ENCODE data around the gene FMN2. TPM values are rescaled to one million over a fixed set of nuclear protein-coding genes. Genes with fewer than 3 reads are reported as not detected.
"Not testable (repeated sequence)": the region's sequence is repeated elsewhere in the genome, so short reads cannot be mapped to it uniquely, and the experiment has no call there.

The FMN2 gene
- total RNA-seq, 8 experiments from 2014 or later, result 0.27 to 29.0 (median 23.0) TPM

DNA sequence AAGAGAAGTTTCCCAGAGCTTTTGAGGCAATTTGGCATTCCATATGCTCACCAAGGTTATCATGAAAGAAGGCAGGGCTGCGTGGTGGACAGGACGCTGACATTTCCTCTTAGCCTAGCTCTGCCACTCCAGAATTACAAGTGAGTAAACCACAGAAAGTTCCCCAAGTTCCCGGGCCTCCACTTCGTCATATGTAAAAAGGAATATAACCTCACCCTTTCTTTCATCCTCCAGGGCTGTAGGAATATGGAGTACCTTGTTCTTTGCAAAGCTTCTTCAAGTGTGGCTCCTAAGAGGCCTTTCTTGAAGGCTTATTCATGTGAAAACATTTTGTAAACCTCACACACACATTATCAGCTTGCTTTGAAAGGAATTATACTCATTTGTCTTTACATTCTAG lies 310.0 kb downstream of the FMN2 start:
- no peaks in the 10 kb centered on the region for H3K4me1 ChIP-seq (replicated peaks in 1 of 2)
- no peak overlapping the region for H3K27ac ChIP-seq
- H3K4me3 ChIP-seq, result no peak overlapping the region
- in situ Hi-C loops (cut with MboI; ENCODE audit: low pct_unique_long_range_greater_than_20kb in 2 of 9, low sequenced_read_pairs in 9 of 9, unreplicated experiment in 9 of 9), result no loop called here
- peak in 3 of 8 experiments; percentile 28 to 65 (median 56) for ATAC-seq (replicated peaks in 6 of 8)
- 0 to 88% (median 41%) methylated on average over 1 to 4 of the region's 4 CpGs; no CpG with 5 or more reads in 2 of the 10 experiments for WGBS, 10 experiments

DNA sequence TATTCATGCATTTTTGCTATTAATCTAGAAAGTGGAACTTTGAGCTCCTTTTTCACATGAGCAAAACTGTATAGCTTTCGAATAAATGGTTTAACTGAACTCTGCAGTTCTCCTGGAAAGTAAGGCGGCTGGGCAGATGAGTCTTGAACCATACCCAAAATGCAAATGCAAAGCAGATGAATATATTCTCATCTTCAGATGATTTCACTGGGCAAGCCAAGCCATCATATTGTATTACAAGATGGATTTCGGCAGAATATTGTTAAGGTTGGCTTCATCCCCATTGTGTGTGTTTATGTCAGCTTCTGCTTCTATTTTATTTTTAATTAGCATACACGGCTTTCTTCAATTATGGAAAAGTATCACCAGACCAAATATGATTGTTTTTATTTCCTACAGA lies 310.6 kb downstream of the FMN2 start:
- in situ Hi-C loops (cut with MboI; ENCODE audit: low pct_unique_long_range_greater_than_20kb in 2 of 9, low sequenced_read_pairs in 9 of 9, unreplicated experiment in 9 of 9), result no loop called here
- Histone ChIP-seq H3K4me1 (replicated peaks in 1 of 2) (no peaks in the 10 kb centered on the region), H3K4me3 (no peak overlapping the region), H3K27ac (no peak overlapping the region)
- 0 to 100% (median 95%) methylated on average over 2 to 4 of the region's 4 CpGs; no CpG with 5 or more reads in 1 of the 10 experiments for WGBS, 10 experiments
- ATAC-seq (replicated peaks in 6 of 8), result peak in 2 of 8 experiments; percentile 39 to 72

- in situ Hi-C loops (cut with MboI; ENCODE audit: low pct_unique_long_range_greater_than_20kb in 2 of 9, low sequenced_read_pairs in 9 of 9, unreplicated experiment in 9 of 9), result no loop called here
- no peak overlapping the region for H3K4me3 ChIP-seq
- H3K4me1 ChIP-seq (replicated peaks in 1 of 2), result no peaks in the 10 kb centered on the region
- H3K27ac ChIP-seq, result no peak overlapping the region
- no peak for ATAC-seq (replicated peaks in 6 of 8)
- WGBS, 10 experiments, result 0 to 76% (median 35%) methylated on average over 1 to 4 of the region's 4 CpGs
These were observed 312.6 kb downstream of the FMN2 start for GRCh38 chr1:240404286-240404685.

- Histone ChIP-seq H3K4me1 (replicated peaks in 1 of 2) (no peaks in the 10 kb centered on the region), H3K4me3 (no peak overlapping the region), H3K27ac (no peak overlapping the region)
- ATAC-seq (replicated peaks in 6 of 8), result no peak
- WGBS, 10 experiments, result 58 to 100% (median 87%) methylated on average over 1 to 7 of the region's 12 CpGs; no CpG with 5 or more reads in 2 of the 10 experiments
- in situ Hi-C loops (cut with MboI; ENCODE audit: low pct_unique_long_range_greater_than_20kb in 2 of 9, low sequenced_read_pairs in 9 of 9, unreplicated experiment in 9 of 9), result no loop called here
These were observed 314.1 kb downstream of the FMN2 start for GRCh38 chr1:240405751-240406150.

GRCh38 chr1:240407407-240407806 lies 315.7 kb downstream of the FMN2 start:
- 75 to 100% (median 97%) methylated on average over 1 to 5 of the region's 5 CpGs; no CpG with 5 or more reads in 4 of the 10 experiments for WGBS, 10 experiments
- in situ Hi-C loops (cut with MboI; ENCODE audit: low pct_unique_long_range_greater_than_20kb in 2 of 9, low sequenced_read_pairs in 9 of 9, unreplicated experiment in 9 of 9), result no loop called here
- ATAC-seq (replicated peaks in 6 of 8), result no peak
- Histone ChIP-seq H3K4me1 (replicated peaks in 1 of 2) (no peaks in the 10 kb centered on the region), H3K4me3 (no peak overlapping the region), H3K27ac (no peak overlapping the region)

DNA sequence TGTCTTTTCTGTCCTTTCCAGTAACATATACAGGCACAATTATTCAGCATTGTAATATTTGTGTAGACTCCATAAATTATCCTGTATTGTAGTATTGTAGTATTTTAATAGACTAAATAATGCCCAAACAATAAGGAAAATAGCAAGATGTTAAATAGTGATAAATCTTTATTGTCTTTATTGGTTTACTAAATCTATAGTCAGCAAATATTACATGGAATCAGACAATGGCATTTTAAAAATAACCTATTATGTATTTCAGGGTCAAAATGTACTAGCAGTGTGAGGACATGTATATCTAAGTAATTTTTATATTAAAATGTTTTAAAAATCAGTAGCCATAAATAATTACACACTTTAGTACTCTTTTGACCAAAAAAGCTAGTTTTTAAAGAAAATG lies 317.9 kb downstream of the FMN2 start:
- in situ Hi-C loops (cut with MboI; ENCODE audit: low pct_unique_long_range_greater_than_20kb in 2 of 9, low sequenced_read_pairs in 9 of 9, unreplicated experiment in 9 of 9), result no loop called here
- ATAC-seq (replicated peaks in 6 of 8), result no peak
- no peak overlapping the region for H3K4me3 ChIP-seq
- no peaks in the 10 kb centered on the region for H3K4me1 ChIP-seq (replicated peaks in 1 of 2)
- no peak overlapping the region for H3K27ac ChIP-seq

- WGBS, 10 experiments, result 23 to 100% (median 91%) methylated on average over 2 to 5 of the region's 5 CpGs; no CpG with 5 or more reads in 2 of the 10 experiments
- no peak for ATAC-seq (replicated peaks in 6 of 8)
These were observed 322.0 kb downstream of the FMN2 start for GRCh38 chr1:240413732-240414131.

GRCh38 chr1:240414237-240414636 lies 322.6 kb downstream of the FMN2 start:
- WGBS, 10 experiments, result 0 to 98% (median 88%) methylated on average over 1 to 6 of the region's 6 CpGs
- ATAC-seq (replicated peaks in 6 of 8), result peak in 1 of 8 experiments; percentile 45
- Histone ChIP-seq H3K27ac (no peak overlapping the region), H3K4me3 (no peak overlapping the region), H3K4me1 (replicated peaks in 1 of 2) (no peaks in the 10 kb centered on the region)
- in situ Hi-C loops (cut with MboI; ENCODE audit: low pct_unique_long_range_greater_than_20kb in 2 of 9, low sequenced_read_pairs in 9 of 9, unreplicated experiment in 9 of 9), result no loop called here

More at GRCh38 chr1:240413732-240414131, 322.0 kb downstream of the FMN2 start:
- Histone ChIP-seq H3K4me3 (no peak overlapping the region), H3K4me1 (replicated peaks in 1 of 2) (no peaks in the 10 kb centered on the region), H3K27ac (no peak overlapping the region)
- in situ Hi-C loops (cut with MboI; ENCODE audit: low pct_unique_long_range_greater_than_20kb in 2 of 9, low sequenced_read_pairs in 9 of 9, unreplicated experiment in 9 of 9), result no loop called here

GRCh38 chr1:240415011-240415410 lies 323.3 kb downstream of the FMN2 start:
- H3K27ac ChIP-seq; ATAC-seq (replicated peaks in 6 of 8): not testable (repeated sequence)
- WGBS, 10 experiments, result 40 to 100% (median 100%) methylated on average over 1 of the region's 1 CpG; no CpG with 5 or more reads in 4 of the 10 experiments

GRCh38 chr1:240415532-240415931 lies 323.8 kb downstream of the FMN2 start:
- ATAC-seq (replicated peaks in 6 of 8), result no peak
- WGBS, 10 experiments, result 20 to 94% (median 65%) methylated on average over 1 to 4 of the region's 4 CpGs; no CpG with 5 or more reads in 1 of the 10 experiments
- no peaks in the 10 kb centered on the region for H3K4me1 ChIP-seq (replicated peaks in 1 of 2)
- no peak overlapping the region for H3K4me3 ChIP-seq
- in situ Hi-C loops (cut with MboI; ENCODE audit: low pct_unique_long_range_greater_than_20kb in 2 of 9, low sequenced_read_pairs in 9 of 9, unreplicated experiment in 9 of 9), result no loop called here
- no peak overlapping the region for H3K27ac ChIP-seq

More at GRCh38 chr1:240415011-240415410, 323.3 kb downstream of the FMN2 start:
- H3K4me1 ChIP-seq (replicated peaks in 1 of 2); H3K4me3 ChIP-seq; in situ Hi-C loops (cut with MboI; ENCODE audit: low pct_unique_long_range_greater_than_20kb in 2 of 9, low sequenced_read_pairs in 9 of 9, unreplicated experiment in 9 of 9): not testable (repeated sequence)

DNA sequence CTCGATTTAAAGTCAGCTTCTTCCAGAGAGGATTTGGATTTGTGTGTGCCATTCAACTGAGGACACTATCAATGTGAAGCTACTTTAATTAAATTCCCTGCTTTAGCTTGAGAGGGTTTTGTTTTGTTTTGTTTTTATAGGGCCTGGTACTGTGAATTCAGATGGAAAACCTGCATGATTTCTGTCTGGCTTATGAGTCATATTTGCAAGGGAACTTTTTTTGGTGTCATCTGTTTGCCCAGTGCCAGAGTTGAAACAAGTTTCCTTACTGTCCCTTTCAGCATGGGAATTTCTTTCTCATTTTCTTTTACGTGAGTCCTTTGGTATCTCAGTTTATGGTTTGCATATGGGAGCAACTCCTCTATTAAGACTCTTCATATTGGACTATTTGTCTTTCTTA lies 325.6 kb downstream of the FMN2 start:
- Histone ChIP-seq H3K4me1 (replicated peaks in 1 of 2) (no peaks in the 10 kb centered on the region), H3K4me3 (no peak overlapping the region), H3K27ac (no peak overlapping the region)
- 9 to 100% (median 67%) methylated on average over 1 to 2 of the region's 2 CpGs; no CpG with 5 or more reads in 1 of the 10 experiments for WGBS, 10 experiments
- in situ Hi-C loops (cut with MboI; ENCODE audit: low pct_unique_long_range_greater_than_20kb in 2 of 9, low sequenced_read_pairs in 9 of 9, unreplicated experiment in 9 of 9), result no loop called here
- no peak for ATAC-seq (replicated peaks in 6 of 8)

GRCh38 chr1:240420766-240421165 lies 329.1 kb downstream of the FMN2 start:
- Histone ChIP-seq H3K27ac (no peak overlapping the region), H3K4me1 (replicated peaks in 1 of 2) (peaks cover 0 to 6% of the 10 kb centered on the region in 2 donors), H3K4me3 (no peak overlapping the region)
- ATAC-seq (replicated peaks in 6 of 8), result no peak
- in situ Hi-C loops (cut with MboI; ENCODE audit: low pct_unique_long_range_greater_than_20kb in 2 of 9, low sequenced_read_pairs in 9 of 9, unreplicated experiment in 9 of 9), result no loop called here
- WGBS, 10 experiments, result 83 to 96% (median 88%) methylated on average over 3 to 5 of the region's 5 CpGs; no CpG with 5 or more reads in 4 of the 10 experiments

DNA sequence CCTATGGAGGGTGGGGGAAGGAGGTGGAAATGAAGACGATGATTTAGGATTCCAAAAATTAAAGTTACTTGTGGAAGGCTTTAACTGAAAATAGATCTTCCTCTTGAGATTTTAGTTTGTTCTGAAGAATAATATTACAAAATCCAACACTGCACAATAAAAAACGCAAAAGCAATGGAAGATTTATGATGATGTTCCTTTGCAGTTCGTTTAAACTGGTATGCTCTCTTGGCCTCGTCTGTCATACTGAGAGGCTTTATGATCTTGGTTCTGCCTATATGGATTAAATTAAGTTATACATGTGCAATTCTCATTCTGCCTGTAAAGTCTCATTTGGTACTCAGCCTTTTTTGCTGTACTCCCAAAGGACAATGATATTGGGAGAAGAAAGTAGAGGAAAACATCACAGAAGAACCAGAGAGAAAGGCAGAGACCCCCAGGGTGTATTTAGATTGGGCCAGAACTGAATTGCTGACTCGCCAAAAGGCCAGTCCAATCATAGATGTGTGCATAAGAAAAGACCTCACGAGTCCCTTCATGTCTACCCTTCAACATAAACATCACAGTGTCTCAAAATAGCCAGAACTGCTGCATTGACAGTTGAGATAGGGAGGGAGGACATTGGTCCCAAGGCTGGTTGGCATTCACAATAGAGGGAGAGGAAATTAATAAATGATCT lies 331.7 kb downstream of the FMN2 start:
- H3K4me1 ChIP-seq (replicated peaks in 1 of 2), result peaks cover 0 to 6% of the 10 kb centered on the region in 2 donors
- no peak overlapping the region for H3K27ac ChIP-seq
- in situ Hi-C loops (cut with MboI; ENCODE audit: low pct_unique_long_range_greater_than_20kb in 2 of 9, low sequenced_read_pairs in 9 of 9, unreplicated experiment in 9 of 9), result no loop called here
- peak in 3 of 8 experiments; percentile 21 to 42 (median 31) for ATAC-seq (replicated peaks in 6 of 8)
- H3K4me3 ChIP-seq, result no peak overlapping the region
- 0 to 92% (median 72%) methylated on average over 2 to 5 of the region's 6 CpGs; no CpG with 5 or more reads in 1 of the 10 experiments for WGBS, 10 experiments

All from motor neuron (in vitro differentiated cells).